HEK293 (cell line): ENCODE results near the gene ASCC3.

Experiments
- FEZF1 ChIP-seq: fragments of 450-650 bp; formaldehyde crosslinking; IDR thresholded peaks from 2 replicates; pipeline ENCODE4 v1.5.1; 2016; ENCODE audit warnings: missing biosample characterization, missing genetic modification characterization
- GLIS2 ChIP-seq: fragments of 450-650 bp; formaldehyde crosslinking; IDR thresholded peaks from 2 replicates; pipeline ENCODE4 v1.5.1; 2016; ENCODE audit warnings: missing biosample characterization, missing genetic modification characterization
- OVOL3 ChIP-seq: fragments of 450-650 bp; formaldehyde crosslinking; IDR thresholded peaks from 2 replicates; pipeline ENCODE4 v1.5.1; 2016; ENCODE audit warnings: missing biosample characterization, missing genetic modification characterization
- SCRT2 ChIP-seq: fragments of 450-650 bp; formaldehyde crosslinking; IDR thresholded peaks from 2 replicates; pipeline ENCODE4 v1.5.1; 2016; ENCODE audit warnings: missing biosample characterization, missing genetic modification characterization
- SP2 ChIP-seq: fragments of 450-650 bp; formaldehyde crosslinking; IDR thresholded peaks from 2 replicates; pipeline ENCODE4 v1.5.1; 2016; ENCODE audit warnings: missing biosample characterization, missing genetic modification characterization
- TCF7L2 ChIP-seq: IDR thresholded peaks from 2 replicates; pipeline ENCODE4 v1.6.1; 2011; ENCODE audit warnings: low read depth, mild to moderate bottlenecking, inconsistent platforms, low read length, moderate library complexity, borderline replicate concordance
- WT1 ChIP-seq: fragments of 450-650 bp; formaldehyde crosslinking; IDR thresholded peaks from 2 replicates; pipeline ENCODE4 v1.5.1; 2016; ENCODE audit warnings: missing biosample characterization, missing genetic modification characterization
- ZBTB17 ChIP-seq: fragments of 450-650 bp; formaldehyde crosslinking; IDR thresholded peaks from 2 replicates; pipeline ENCODE4 v1.5.1; 2016; ENCODE audit warnings: missing biosample characterization, missing genetic modification characterization
- ZBTB8A ChIP-seq: fragments of 450-650 bp; formaldehyde crosslinking; IDR thresholded peaks from 2 replicates; pipeline ENCODE4 v1.5.1; 2016; ENCODE audit warnings: missing biosample characterization, missing genetic modification characterization
- ZNF112 ChIP-seq: fragments of 450-650 bp; formaldehyde crosslinking; IDR thresholded peaks from 2 replicates; pipeline ENCODE4 v1.5.0; 2017; ENCODE audit warnings: missing biosample characterization, missing genetic modification characterization
- ZNF16 ChIP-seq: fragments of 450-650 bp; formaldehyde crosslinking; IDR thresholded peaks from 2 replicates; pipeline ENCODE4 v1.5.1; 2016; ENCODE audit warnings: low read depth, missing biosample characterization, missing genetic modification characterization
- ZNF169 ChIP-seq: fragments of 450-650 bp; formaldehyde crosslinking; IDR thresholded peaks from 2 replicates; pipeline ENCODE4 v1.5.1; 2016; ENCODE audit warnings: missing biosample characterization, missing genetic modification characterization
- ZNF175 ChIP-seq: fragments of 450-650 bp; formaldehyde crosslinking; IDR thresholded peaks from 2 replicates; pipeline ENCODE4 v1.5.1; 2016; ENCODE audit warnings: missing biosample characterization, missing genetic modification characterization
- ZNF184 ChIP-seq: fragments of 450-650 bp; IDR thresholded peaks from 2 replicates; pipeline ENCODE4 v1.5.1; 2018; ENCODE audit warnings: missing biosample characterization, mild to moderate bottlenecking, missing genetic modification characterization
- ZNF202 ChIP-seq: fragments of 450-650 bp; formaldehyde crosslinking; IDR thresholded peaks from 2 replicates; pipeline ENCODE4 v1.5.1; 2016; ENCODE audit warnings: missing biosample characterization, missing genetic modification characterization, borderline replicate concordance
- ZNF23 ChIP-seq: fragments of 450-650 bp; formaldehyde crosslinking; IDR thresholded peaks from 2 replicates; pipeline ENCODE4 v1.5.1; 2016; ENCODE audit warnings: missing biosample characterization, missing genetic modification characterization, borderline replicate concordance
- ZNF24 ChIP-seq: fragments of 450-650 bp; formaldehyde crosslinking; IDR thresholded peaks from 2 replicates; pipeline ENCODE4 v1.5.1; 2016; ENCODE audit warnings: missing biosample characterization, missing genetic modification characterization
- ZNF398 ChIP-seq: fragments of 450-650 bp; formaldehyde crosslinking; IDR thresholded peaks from 2 replicates; pipeline ENCODE4 v1.5.1; 2017; ENCODE audit warnings: missing biosample characterization, missing genetic modification characterization
- ZNF423 ChIP-seq: fragments of 450-650 bp; formaldehyde crosslinking; IDR thresholded peaks from 2 replicates; pipeline ENCODE4 v1.5.1; 2016; ENCODE audit warnings: missing biosample characterization, missing genetic modification characterization
- ZNF433 ChIP-seq: fragments of 450-650 bp; formaldehyde crosslinking; IDR thresholded peaks from 2 replicates; pipeline ENCODE4 v1.5.1; 2016; ENCODE audit warnings: missing biosample characterization, missing genetic modification characterization, low read depth
- ZNF473 ChIP-seq: fragments of 450-650 bp; formaldehyde crosslinking; IDR thresholded peaks from 2 replicates; pipeline ENCODE4 v1.5.1; 2017; ENCODE audit warnings: missing biosample characterization, missing genetic modification characterization
- ZNF514 ChIP-seq: fragments of 450-650 bp; formaldehyde crosslinking; IDR thresholded peaks from 2 replicates; pipeline ENCODE4 v1.5.1; 2016; ENCODE audit warnings: missing biosample characterization, missing genetic modification characterization
- ZNF596 ChIP-seq: fragments of 450-650 bp; IDR thresholded peaks from 2 replicates; pipeline ENCODE4 v1.5.0; 2018; ENCODE audit warnings: missing biosample characterization, mild to moderate bottlenecking, missing genetic modification characterization, moderate library complexity
- ZNF626 ChIP-seq: fragments of 450-650 bp; sonication (Bioruptor Pico); formaldehyde crosslinking; IDR thresholded peaks from 2 replicates; pipeline ENCODE4 v1.5.1; 2018; ENCODE audit warnings: missing biosample characterization, missing genetic modification characterization, inconsistent platforms
- ZNF658 ChIP-seq: fragments of 450-650 bp; formaldehyde crosslinking; IDR thresholded peaks from 2 replicates; pipeline ENCODE4; 2016; ENCODE audit warnings: missing biosample characterization, missing genetic modification characterization
- ZNF776 ChIP-seq: fragments of 450-650 bp; formaldehyde crosslinking; IDR thresholded peaks from 2 replicates; pipeline ENCODE4 v1.5.0; 2017; ENCODE audit warnings: missing biosample characterization, missing genetic modification characterization, borderline replicate concordance
- ZNF785 ChIP-seq: fragments of 450-650 bp; formaldehyde crosslinking; IDR thresholded peaks from 2 replicates; pipeline ENCODE4 v1.5.1; 2016; ENCODE audit warnings: missing biosample characterization, missing genetic modification characterization
- ZSCAN23 ChIP-seq: fragments of 450-650 bp; formaldehyde crosslinking; IDR thresholded peaks from 2 replicates; pipeline ENCODE4 v1.5.1; 2016; ENCODE audit warnings: missing biosample characterization, missing genetic modification characterization
- TF ChIP-seq, protein P1 (sequence below): fragments of 450-650 bp; formaldehyde crosslinking; IDR thresholded peaks from 2 replicates; pipeline ENCODE4 v1.5.1; 2016; ENCODE audit warnings: missing biosample characterization, missing genetic modification characterization
- TF ChIP-seq, protein P2 (sequence below): fragments of 450-650 bp; formaldehyde crosslinking; IDR thresholded peaks from 2 replicates; pipeline ENCODE4 v1.5.1; 2016; ENCODE audit warnings: missing biosample characterization, missing genetic modification characterization

ASCC3 gene

GRCh38 chr6:100461278-100461916 is 419.7 kb downstream of the ASCC3 start (continued):
- TF ChIP-seq, protein P1, sequence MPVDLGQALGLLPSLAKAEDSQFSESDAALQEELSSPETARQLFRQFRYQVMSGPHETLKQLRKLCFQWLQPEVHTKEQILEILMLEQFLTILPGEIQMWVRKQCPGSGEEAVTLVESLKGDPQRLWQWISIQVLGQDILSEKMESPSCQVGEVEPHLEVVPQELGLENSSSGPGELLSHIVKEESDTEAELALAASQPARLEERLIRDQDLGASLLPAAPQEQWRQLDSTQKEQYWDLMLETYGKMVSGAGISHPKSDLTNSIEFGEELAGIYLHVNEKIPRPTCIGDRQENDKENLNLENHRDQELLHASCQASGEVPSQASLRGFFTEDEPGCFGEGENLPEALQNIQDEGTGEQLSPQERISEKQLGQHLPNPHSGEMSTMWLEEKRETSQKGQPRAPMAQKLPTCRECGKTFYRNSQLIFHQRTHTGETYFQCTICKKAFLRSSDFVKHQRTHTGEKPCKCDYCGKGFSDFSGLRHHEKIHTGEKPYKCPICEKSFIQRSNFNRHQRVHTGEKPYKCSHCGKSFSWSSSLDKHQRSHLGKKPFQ (tag by site-specific recombination), result no peak
- TF ChIP-seq ZNF473 (tag by site-specific recombination) (no peak), OVOL3 (tag by site-specific recombination) (no peak), ZNF112 (tag by site-specific recombination) (no peak), ZNF16 (tag by site-specific recombination) (no peak), ZBTB8A (peak; percentile 71), ZNF202 (tag by site-specific recombination) (no peak), ZNF398 (tag by site-specific recombination) (no peak), ZNF433 (tag by site-specific recombination) (no peak), ZNF658 (tag by site-specific recombination) (no peak), ZNF626 (no peak), ZNF23 (tag by site-specific recombination) (no peak), GLIS2 (tag by site-specific recombination) (peak; percentile 58; the same call in 1 of the 2 replicates), TCF7L2 (no peak), WT1 (0 out of 2 replicates have a peak, but pooled peaks have one; percentile 31), SP2 (0 out of 2 replicates have a peak, but pooled peaks have one; percentile 27), ZNF596 (no peak), ZNF514 (tag by site-specific recombination) (no peak), SCRT2 (peak; percentile 51), ZNF423 (tag by site-specific recombination) (no peak), ZNF184 (tag by site-specific recombination) (no peak), ZNF24 (tag by site-specific recombination) (no peak), ZNF169 (no peak), ZNF785 (tag by site-specific recombination) (no peak), ZBTB17 (tag by site-specific recombination) (peak; percentile 71; the same call in 1 of the 2 replicates), FEZF1 (tag by site-specific recombination) (no peak), ZNF175 (no peak), ZSCAN23 (no peak), ZNF776 (no peak)
- TF ChIP-seq, protein P2, sequence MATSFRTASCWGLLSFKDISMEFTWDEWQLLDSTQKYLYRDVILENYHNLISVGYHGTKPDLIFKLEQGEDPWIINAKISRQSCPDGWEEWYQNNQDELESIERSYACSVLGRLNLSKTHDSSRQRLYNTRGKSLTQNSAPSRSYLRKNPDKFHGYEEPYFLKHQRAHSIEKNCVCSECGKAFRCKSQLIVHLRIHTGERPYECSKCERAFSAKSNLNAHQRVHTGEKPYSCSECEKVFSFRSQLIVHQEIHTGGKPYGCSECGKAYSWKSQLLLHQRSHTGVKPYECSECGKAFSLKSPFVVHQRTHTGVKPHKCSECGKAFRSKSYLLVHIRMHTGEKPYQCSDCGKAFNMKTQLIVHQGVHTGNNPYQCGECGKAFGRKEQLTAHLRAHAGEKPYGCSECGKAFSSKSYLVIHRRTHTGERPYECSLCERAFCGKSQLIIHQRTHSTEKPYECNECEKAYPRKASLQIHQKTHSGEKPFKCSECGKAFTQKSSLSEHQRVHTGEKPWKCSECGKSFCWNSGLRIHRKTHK (tag by site-specific recombination), result no peak
